ENCODE results near the gene COX8A.
A peak's percentile ranks its signal among the peaks of the same experiment; 100 is the strongest.
"Not testable (repeated sequence)": the region's sequence is repeated elsewhere in the genome, so short reads cannot be mapped to it uniquely, and the experiment has no call there.

Gene COX8A

DNA sequence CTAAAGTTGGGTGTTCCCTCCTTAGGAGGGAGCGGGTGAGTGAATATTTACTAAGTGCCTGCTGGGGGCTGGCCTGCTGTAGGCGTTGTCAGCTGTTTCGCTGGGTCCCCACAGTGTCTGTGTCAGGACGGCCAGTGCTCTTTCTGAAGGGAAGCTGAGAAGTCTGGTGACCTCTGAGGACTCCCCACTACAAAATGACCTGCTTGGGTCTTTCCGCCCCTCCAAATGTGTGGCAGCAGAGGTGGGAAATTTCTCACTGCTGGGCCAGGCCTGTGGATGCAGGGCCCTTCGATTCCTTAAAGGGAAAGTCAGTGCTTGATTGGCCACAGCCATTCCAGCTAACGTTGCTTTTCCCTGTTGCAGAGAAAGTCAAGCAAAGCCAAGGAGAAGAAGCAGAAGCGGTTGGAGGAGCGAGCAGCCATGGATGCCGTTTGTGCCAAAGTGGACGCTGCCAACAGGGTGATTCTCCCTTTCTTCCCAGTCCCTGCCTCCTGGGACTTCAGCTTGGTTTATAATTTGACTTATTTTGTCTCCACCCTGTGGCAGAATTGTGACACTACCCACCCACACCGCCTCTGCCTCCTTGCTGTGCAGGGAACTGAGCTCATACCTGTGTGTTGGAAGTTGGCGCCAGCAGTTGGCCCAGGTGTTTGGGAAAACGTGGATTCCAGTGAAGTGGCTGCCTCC lies 28.8 kb upstream of the COX8A start:
- TF ChIP-seq, protein P1, sequence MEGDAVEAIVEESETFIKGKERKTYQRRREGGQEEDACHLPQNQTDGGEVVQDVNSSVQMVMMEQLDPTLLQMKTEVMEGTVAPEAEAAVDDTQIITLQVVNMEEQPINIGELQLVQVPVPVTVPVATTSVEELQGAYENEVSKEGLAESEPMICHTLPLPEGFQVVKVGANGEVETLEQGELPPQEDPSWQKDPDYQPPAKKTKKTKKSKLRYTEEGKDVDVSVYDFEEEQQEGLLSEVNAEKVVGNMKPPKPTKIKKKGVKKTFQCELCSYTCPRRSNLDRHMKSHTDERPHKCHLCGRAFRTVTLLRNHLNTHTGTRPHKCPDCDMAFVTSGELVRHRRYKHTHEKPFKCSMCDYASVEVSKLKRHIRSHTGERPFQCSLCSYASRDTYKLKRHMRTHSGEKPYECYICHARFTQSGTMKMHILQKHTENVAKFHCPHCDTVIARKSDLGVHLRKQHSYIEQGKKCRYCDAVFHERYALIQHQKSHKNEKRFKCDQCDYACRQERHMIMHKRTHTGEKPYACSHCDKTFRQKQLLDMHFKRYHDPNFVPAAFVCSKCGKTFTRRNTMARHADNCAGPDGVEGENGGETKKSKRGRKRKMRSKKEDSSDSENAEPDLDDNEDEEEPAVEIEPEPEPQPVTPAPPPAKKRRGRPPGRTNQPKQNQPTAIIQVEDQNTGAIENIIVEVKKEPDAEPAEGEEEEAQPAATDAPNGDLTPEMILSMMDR (IDR thresholded peaks at IDR 0.05; ENCODE audit: low read depth, low read length), result peak; percentile 54
- H3K4me3 ChIP-seq (ENCODE audit: low read depth, low read length), result no peak overlapping the region

DNA sequence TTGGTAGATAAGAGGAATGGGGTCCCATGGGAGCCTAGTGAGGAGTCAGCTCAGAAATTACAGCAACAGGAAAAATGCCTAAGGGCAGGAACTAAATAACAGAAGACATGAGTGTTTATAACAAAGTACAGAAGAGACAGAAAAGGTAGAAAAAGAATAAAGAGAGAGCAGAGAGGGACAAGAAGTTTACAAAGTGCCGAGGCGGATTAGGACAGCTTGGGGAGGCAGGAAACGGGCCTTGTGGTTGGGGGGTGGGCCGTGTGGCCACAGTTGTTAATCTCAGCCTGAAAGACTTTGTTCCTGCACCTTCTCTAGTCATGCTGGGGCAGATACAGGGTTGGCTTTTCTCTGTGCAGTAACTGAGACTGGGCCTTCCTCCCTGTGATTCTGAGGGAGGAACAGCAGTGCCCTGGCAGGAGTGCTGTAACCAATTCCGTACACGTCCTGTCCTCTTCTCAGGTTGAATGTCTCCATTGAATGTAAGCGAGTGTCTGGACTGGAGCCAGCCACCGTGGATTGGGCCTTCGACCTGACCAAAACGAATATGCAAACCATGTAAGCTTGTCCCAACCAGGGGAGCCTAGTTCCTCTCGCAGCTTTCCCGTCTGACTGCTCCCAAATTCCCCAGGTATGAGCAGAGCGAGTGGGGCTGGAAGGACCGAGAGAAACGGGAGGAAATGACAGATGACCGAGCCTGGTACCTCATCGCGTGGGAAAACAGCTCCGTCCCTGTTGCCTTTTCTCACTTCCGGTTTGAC lies 22.5 kb upstream of the COX8A start:
- TF ChIP-seq, protein P1 (IDR thresholded peaks at IDR 0.05; ENCODE audit: low read depth, low read length), result no peak
- H3K4me3 ChIP-seq (ENCODE audit: low read depth, low read length), result no peak overlapping the region

DNA sequence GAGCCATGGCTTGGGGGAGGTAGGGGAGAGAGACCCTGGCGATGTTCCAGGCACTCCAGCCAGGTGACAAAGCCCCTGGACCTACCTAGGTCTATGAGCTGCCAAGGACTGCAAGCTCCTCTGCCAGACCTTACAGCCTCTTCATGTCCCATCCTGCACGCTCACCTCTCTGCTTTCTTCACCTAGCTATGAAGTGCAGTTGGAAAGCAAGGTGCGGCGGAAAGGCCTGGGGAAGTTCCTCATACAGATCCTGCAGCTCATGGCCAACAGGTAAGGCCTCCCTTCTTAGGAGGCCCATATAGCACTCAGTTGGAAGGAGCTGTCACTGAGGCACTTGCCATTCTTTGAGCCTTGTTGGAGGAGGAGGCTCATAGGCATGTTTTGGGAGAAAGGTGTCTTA lies 21.9 kb upstream of the COX8A start:
- H3K4me3 ChIP-seq (ENCODE audit: low read depth, low read length), result no peak overlapping the region

DNA sequence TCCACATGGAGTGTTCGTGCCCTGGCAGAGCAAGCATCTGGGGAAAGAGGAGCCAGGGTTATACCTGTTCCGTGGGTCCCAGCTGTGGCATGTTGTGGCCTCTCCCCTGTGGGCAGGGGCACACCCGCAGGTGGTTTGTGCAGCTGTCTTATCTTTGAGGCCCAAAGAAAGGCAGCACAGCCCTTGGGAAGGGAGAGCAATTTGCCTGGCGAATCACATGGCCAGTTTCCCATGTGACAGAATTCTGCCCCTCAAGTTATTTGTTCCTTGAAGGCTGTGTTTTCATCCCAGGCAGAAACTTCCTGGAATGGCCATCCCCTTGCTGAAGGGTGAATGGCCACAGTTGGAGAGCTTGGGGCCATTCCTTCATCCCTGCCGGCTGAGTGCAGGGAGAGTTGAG lies 16.4 kb upstream of the COX8A start:
- TF ChIP-seq, protein P1 (IDR thresholded peaks at IDR 0.05; ENCODE audit: low read depth, low read length), result no peak
- no peak overlapping the region for H3K4me3 ChIP-seq (ENCODE audit: low read depth, low read length)

More for the DNA sequence above, 21.9 kb upstream of the COX8A start:
- TF ChIP-seq, protein P1 (IDR thresholded peaks at IDR 0.05; ENCODE audit: low read depth, low read length), result no peak

DNA sequence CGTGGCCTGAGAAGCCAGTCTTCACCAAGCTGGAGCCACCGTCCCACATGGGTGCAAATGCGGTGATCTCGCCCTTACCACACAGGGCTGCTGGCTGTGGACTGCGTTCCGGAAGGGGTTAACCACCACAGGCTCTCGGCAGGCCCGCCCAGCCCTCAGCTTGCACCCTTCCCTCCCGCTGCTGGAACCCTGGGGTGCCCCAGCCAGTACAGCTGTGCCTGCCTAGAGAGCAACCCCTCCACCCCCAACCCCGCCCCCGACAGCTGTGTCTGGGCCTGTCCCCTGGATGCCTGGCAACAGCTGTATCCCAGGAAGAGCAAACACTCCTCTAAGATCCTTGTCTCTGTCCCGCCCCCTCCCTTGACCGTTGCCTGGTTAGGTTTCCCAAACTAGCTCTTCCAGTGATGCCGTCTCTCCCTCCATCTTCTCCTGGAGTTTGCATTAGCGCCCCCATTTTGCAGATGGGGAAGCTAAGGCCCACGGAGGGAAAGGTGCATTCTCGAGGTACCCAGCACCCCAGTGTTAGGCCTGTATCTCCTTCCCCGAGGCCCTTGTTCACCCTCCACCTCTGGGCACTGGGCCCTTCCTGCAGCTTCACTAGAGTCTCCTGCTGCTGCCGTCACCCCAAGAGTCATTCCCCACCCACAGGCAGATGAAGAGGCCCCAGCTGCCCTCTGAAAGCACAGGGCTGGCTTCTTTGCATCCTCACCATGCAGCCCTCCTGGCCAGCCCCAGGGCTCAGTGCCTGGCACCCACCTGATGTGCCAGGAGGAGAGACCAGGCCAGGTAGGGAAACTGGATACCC lies 12.6 kb upstream of the COX8A start:
- TF ChIP-seq, protein P1 (IDR thresholded peaks at IDR 0.05; ENCODE audit: low read depth, low read length), result no peak
- H3K4me3 ChIP-seq (ENCODE audit: low read depth, low read length), result no peak overlapping the region

DNA sequence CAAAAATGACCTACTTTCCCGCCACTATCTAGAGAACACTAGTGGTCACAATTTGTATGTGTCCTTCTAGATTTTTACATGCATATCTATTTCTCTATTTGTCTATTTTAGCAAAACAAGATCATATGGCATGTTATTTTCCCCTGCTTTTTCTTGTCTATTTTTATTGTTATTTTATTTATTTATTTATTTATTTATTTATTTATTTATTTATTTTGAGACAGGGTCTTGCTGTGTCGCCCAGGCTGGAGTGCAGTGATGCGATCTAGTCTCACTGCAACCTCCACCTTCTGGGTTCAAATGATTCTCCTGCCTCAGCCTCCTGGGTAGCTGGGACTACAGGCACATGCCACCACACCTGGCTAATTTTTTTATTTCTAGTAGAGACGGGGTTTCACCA lies 10.5 kb upstream of the COX8A start:
- not testable (repeated sequence) for H3K4me3 ChIP-seq (ENCODE audit: low read depth, low read length)

DNA sequence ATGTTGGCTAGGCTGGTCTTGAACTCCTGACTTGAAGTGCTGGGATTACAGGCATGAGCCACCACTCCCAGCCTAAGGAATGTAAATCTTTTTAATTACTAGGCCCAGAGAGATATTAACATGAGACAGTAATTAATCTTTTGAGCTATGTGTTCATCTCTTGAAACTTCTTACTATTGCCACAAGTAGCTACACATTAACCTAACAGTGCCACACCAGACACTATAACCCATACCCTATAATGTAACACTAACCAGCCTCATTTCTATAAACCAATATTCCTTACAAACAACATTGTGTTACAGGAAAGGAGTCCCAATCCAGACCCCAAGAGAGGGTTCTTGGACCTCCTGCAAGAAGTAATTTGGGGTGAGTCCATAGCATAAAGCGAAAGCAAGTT lies 8.0 kb upstream of the COX8A start:
- no peak overlapping the region for H3K4me3 ChIP-seq (ENCODE audit: low read depth, low read length)
- TF ChIP-seq, protein P1 (IDR thresholded peaks at IDR 0.05; ENCODE audit: low read depth, low read length), result no peak

Measured in WI38 (cell line).